Left renal cortex interstitium (tissue), 4 donors: ENCODE measurements around the gene MYO5A. TPM values are rescaled to one million over a fixed set of nuclear protein-coding genes. Genes with fewer than 3 reads are reported as not detected.

Experiments used
- DNase-seq, 4 donors: peaks; one replicate each; pipeline ENCODE4 v3.0.0-alpha.2; 2013; ENCODE audit warnings: low read depth in 4 of 4, low spot score in 2 of 4, missing footprints in 1 of 4
- polyA plus RNA-seq, 4 donors: library from polyadenylated mRNA; unstranded; fragments of 120-200 nt; gene quantifications; one replicate each; pipeline ENCODE4 v1.2.1, GENCODE V29; 2013; ENCODE audit not compliant: insufficient read length in 4 of 4

The MYO5A gene
- polyA plus RNA-seq, 4 donors = 7.6 to 10.5 (median 8.1) TPM

DNA sequence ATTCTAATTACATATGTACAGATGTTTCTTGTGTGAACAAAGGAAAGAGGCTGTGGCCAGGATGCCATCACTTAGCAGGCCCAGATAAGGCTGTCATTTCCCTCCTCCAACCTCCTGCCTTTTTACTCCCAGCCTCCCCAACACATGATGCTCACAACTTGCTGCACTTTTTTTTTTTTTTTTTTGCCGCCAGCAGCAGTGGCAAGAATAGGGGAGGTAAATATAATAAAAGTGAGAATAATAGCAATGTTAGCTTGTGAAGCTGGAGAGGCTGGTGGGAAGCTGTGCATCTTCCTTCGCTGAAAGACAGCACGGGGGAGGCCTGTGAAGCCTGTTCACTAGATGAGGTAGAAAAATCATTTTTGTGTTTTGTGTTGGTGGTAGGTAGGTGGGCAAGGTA is 190.6 kb downstream of the MYO5A start:
- no peak for DNase-seq

DNA sequence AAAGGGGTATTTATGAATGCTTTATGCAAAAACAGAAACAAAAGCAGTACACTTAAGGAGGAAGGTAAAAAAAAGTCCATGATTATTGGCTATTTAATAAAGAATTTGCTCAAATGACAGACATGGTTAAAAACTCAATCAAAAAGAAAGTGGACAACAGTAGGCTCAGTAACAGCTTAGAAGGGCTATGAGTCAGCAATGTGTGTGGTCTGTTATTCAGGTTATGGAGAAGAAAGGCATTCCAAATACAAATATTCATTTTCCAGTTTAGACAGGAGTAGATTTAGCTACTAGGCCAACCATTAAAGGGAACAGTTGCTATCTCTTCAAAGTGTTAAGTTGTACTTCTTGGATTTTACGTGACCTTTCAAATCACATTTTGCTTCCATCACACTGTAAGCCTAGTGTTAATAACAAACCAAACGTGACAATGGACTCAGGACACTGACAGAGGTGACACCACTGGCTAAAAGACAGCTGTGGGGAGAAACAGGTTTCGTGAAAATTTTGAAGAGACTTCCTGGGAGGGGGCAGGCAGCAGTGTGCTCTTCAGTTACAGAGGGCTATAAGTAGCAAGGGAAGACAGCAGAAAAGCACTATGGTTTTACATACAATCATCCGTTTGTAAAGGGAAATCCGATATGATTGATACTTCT is 191.4 kb downstream of the MYO5A start:
- no peak for DNase-seq

DNA sequence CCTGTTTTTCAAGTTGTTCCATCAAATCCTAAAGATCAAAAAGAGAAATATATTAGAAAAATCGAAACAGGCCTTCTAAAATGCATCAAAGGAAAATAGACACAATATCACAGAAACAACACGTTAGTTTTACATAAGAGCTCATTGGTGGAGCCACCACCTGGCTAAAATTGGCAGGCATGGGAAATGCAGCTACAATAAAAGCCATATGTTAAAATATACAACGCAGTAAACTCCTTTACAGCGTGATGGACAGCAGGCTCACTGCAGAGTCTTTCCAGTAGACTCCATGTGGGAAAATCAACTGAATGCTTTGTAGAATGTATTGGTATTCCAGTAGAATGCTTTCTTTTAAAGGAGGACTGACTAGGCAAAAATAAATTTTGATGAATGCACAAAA is 192.2 kb downstream of the MYO5A start:
- DNase-seq = no peak

DNA sequence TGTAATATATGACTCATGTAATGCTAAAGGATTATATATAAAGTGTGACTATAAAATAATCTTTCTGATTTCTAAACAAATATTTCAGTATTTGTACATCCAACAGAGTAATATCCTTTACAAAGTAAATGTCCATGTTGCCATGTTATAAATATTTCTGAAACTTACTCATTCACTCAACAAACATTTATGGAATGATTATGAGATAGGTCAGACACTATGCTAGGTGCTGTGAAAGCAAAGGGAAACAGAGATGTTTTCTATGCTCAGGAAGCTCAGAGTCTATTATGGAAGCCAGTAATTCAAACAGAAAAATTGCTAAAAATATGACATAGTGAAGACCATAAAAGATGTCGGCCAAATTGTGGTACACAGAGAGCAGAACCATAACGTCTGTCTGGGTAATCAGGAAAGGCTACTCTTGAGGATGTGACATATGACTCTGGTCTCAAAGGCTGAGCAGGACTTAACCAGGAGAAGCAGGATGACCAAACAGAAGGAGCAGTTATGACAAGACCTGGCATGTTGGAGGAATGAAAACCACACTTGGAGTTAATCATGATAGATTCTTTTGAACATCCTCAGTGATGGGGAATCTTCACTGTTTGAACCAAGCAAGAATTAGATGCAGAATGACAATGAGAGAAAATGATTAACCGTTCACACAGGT is 194.1 kb downstream of the MYO5A start:
- DNase-seq = no peak

DNA sequence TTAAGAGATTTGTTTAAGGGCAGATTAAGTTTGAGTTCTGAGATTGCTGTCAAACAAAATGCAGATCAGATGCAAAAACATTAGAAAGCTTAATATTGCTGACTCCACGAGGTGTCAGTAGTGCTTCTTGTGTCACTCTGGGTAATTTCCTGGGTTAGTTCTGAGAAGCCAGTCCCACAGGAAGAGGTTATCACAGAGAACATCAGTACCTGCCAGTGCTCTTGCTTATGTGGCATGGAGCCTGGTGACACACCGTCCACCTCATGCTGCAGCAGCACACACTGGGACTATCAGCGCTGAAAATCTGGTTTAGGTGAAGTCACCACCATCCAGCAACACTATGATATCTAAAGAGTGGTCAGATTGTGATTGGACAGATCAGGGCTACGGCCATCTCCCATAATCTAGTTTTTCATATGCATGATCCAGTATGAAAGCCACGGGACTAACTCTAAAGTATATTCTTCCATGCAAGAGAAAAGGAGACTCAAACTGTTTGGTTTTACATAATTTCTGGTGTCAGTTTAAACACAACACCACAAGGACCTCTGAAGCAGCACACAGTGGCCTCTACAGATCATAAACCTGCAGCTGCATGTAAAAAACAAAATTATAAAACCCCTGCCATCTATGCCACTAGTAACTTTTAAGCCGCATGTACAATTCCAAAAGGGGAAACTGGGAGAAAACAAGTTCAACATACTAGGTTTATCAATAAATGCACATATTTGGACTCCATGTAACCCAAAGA is 197.0 kb downstream of the MYO5A start:
- no peak for DNase-seq

DNA sequence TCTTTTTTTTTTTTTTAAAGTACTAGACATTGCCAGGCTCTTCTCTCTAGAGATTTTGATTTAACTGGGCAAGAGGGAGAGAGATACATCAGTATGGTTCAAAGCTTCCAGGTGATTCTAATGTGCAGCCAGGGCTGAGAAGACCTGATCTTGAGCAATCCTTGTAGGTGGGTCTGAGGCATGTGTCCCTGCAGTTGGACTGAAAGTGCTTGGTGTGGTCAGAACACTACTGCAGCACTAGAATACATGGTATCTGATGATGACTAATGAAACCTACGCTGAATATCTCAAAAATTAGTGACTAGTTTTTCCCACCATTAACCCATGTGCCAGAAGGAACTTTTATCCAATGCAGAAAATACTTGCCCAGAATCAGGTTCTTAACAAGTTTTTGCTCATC is 198.7 kb downstream of the MYO5A start:
- no peak for DNase-seq

DNA sequence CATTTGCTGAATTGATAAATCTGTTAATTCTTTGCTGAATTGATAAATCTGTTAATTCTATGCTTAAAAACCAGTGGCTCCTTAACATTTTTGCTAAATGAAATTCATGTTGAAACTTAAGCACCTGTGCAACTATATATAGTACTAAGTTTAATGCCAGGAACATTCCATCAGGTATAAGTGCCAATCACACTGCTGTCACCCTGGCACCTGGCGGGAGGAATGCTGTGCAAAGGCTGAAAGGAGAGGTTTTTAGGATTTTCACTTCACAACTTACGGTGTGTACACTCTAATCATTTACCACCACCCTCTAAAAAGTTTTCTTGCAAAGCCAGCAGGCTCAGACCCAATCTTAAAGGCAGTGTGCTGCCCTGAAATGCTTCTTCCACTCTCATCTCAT is 199.5 kb downstream of the MYO5A start:
- no peak for DNase-seq

DNA sequence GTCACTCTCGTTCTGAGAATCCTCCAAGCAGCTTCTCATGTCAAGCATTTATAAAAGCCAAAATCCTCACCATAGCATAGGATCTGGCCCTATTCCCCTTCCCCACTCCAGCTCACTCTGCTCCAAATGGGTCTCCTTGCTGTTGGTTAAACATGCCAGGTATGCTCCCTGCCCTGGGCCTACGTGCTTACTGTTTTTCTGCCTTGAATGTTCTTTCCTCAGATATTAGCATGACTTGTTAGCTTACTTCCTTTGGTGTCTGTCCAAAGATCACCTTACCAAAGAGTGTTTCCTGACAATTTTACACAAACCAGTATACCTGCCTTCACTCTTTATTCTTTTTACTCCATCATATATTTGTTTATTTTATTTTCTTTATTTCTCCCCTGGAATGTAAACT is 200.0 kb downstream of the MYO5A start:
- no peak for DNase-seq

DNA sequence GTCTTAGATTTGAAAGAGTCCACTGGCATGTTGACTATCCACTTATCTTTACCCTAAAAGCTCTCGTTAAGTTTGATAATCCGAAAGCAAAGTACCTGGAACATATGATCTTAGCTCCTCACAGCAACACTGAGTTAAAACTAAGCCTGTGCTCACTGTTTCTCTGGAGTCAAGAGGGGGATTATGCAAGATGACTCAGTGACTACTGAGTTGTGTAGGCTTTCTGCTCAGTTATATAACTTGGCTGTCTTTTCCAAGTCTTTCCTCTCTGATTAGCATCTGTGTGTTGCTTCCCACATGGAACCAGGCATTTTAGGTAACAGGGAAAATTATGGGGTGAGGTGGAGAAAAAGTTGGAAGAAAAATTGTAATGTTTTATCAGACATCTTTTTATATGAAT is 201.9 kb downstream of the MYO5A start:
- DNase-seq = no peak

DNA sequence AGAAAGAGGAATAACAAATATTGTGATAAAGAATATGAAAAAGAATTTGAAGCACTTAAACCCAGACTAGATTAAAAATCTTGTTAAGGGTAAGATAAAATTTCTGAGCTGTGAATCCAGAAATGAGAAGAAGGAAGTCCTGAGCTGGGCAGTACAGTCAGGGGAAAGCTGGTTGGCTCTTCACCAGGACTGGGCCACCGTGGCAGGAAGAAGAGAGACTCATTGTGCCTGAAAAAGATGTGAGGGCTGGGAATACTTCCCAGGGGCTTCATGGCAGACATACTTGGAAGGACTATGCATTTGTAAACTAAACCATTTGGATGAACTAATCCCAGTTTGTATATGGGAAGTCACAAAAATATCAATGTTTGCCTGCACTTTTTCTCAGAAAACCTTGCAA is 204.6 kb downstream of the MYO5A start:
- DNase-seq = no peak

DNA sequence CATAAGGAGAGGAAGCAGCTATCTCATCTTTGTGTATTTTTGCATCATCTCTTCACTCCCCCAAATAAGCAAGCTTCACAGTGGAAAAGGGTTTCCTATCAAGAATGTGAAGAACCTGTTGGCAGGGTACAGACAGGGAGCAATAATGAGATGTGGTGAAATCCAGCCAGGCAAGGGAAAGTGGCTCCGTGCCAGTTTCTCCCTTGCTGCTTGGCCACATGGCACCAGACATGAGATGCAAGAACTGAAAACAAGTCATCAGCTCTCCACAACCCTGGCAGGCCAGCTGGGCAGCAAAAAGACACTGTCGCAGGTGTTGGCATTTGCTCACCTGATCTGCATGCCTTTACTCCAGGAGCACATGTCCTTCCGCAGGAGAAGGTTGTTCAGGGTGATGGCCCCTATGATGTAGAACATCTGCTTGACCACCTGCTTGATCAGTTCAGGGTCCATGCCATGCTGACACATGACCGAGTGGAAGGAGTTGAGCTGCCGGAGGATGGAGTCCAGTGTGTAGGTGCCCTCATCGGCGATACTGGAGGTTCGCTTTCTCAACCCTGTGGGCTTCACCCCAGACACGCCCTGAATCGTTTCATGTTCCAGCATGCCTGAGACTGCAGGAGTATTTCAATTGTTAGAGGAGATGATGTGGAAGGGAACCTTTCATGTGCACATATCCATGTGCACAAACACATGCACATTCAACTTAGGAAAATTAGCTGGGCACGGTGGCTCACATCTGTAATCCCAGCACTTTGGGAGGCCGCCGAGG is 209.8 kb downstream of the MYO5A start:
- DNase-seq = no peak

DNA sequence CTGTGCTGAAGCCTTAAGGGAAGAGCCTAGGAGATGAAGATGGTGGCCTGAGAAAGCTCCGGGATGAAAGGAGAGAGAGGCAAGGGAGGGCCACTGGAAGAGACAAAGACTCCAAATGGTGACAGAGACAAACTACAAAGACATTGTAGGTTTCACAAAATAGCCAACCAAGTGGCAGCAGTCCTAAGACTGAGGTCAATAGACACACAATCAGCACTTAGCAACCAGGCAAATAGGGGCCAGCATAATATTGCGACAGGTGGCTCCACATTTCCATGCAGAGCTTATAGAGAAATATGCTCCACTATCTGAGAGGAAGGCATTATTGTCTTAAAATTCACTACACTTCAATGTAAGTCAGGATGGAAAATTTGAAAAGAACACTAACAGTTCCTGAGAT is 211.0 kb downstream of the MYO5A start:
- no peak for DNase-seq

DNA sequence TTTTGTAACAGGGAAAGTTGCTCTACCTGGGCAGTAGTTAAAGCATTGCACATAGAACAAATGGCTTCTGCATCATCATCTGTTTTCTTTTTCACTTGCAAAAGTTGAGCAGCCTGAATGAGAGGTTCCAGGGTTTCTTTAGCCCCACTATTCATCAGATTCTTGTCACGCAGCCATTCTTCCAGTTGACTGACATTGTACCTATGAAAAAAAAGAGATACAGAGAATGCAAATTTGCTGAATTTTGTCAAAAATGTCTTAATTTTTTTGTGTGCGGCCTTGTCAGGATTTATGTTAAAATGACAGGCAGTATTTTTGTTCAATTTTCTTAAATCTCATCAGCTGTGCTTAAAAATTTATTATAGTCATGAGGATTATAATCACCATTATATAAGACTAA is 211.7 kb downstream of the MYO5A start:
- DNase-seq = no peak

DNA sequence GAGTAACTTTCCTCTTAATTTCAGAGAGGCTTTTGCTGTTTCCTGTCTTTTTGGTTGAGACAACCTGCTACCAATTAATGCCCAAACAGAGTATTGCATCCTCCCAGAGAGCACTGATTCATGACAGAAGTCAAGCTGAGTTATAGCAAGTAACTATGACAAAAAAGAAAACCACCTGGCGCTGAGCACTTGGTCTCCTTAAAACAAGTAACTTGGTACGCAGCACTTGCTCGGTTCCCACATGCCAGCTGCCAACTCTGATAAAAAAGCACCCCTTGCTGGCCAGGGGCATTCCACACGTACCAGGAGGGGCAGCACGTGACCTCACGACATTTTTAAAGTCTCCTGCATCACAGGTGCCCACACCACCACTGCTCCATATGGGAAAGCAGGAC is 219.5 kb downstream of the MYO5A start:
- no peak for DNase-seq

DNA sequence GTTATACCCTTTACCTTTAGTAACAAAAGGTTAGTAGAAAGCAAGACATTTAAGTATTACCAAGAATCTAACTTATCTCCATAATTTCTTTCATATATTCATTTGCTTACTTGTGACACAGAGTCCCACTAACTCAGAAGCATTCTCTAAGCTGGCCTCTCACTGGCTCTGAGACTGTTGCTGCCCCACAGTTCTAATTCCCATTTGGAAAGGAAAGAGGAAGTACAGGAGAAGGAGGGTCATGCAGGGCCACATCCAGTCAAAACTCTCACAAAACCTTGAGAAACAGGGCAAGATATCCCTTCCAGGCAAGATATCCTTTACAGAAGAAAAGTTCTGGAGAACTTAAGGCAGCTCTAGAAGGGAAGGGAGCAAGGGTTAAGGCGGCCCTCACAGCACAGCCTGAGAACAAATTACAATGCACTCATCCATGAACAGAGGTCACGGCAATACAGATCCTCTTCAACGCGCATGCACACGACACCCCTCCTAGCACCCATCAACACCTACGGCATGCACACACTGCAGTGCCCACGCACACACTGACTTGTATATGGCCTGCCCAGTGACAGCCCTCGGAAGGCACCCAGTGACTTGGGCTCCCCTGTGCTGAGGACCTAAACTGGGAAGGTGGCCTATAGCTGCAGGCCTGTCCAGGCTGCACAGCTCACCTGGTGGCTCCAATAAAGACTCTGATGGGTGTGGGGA is 220.1 kb downstream of the MYO5A start:
- no peak for DNase-seq

DNA sequence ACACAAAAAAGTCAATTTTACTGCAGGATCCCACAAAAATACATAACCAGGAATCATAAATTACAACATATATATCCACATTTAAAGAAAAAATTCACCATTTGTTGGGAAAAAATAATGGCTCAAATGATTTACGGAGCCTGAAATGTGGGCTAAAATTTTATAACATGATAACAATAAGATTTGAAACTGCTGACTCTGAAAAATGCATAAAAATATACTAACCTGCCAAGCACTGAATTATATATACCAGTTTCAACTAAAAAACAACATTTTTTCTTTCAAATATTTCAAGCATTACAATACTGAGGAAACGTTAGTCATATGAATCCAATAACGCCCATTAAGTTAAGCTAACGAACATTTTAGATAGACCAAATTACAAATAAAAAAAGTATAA is 220.8 kb downstream of the MYO5A start:
- no peak for DNase-seq

DNA sequence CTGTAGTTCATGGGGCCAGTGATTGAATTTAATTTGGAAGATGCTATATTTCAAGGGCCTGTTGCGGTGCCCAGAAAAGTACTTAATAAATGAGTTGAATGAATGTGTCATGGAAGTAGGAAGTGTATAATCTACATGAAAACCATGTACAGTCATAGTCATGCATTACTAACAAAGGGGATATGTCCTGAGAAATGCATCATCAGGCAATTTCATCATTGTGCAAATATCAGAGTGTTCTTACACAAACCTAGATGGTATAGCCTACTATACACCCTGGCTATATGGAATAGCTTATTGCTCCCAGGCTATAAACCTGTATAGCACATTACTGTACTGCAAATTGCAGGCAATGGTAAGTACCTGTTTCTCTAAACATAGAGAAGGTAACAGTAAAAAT is 222.4 kb downstream of the MYO5A start:
- DNase-seq = no peak

DNA sequence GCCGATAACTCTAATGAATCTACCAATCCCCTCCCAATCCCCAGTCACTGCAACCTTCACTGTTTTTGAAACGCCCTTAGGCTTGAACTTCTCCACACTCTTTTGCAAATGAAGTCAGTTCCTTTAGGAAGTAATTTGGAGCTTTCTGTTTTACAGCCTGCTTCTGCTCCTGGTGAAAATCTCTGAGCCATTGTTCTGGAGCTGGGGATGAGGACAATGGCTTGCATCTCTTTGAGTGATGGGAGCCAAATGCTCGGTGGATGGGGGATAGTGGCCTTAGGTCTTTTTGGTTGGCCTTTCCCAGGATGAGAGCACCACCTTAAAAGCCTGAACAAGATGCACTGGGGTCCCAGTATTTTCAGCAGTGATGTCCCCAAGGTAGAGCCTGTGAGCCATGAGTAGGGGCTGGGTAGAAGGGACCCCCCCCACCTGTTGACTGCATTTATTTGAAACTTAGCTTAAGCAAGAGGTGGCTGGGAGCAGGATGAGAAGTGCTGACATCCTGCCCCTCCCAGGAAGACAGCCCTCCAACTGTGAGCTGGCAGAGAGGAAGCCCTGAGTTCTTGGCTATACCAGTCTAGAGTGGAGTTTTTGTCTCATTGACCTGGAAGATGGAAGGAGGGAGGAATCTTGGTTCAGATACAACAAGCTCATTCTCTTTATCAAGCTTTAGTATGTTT is 225.4 kb downstream of the MYO5A start:
- DNase-seq = no peak

DNA sequence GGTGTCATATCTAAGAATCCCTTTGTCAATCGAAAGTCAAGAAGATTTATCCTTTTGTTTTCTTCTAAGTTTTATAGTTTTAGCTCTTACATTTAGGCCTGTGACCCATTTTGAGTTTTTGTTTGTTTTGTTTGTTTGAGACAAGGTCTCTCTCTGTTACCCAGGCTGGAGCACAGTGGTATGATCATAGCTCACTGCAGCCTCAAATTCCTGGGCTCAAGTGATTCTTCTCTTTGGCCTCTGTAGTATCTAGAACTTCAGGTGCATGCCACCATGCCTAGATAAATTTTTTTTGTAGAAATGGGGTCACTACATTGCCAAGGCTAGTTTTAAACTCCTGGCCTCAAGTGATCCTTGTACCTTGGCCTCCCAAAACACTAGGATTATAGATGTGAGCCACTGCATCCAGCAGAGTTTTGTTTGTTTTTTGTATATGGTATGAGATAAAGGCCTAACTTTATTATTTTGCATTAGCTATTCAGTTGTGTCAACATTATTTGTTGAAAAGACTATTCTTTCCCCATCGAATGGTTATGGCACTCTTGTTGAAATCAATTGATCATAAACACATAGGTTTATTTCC is 227.3 kb downstream of the MYO5A start:
- no peak for DNase-seq
